Prostate gland (tissue), 2 donors: ENCODE data around the gene CAPZB. TPM values are rescaled to one million over a fixed set of nuclear protein-coding genes. Genes with fewer than 3 reads are reported as not detected.
"Not testable (repeated sequence)": the region's sequence is repeated elsewhere in the genome, so short reads cannot be mapped to it uniquely, and the experiment has no call there.

Source experiments
- DNase-seq: peaks from one replicate; pipeline ENCODE4 v3.0.0-alpha.2; 2019; ENCODE audit warnings: low spot score
- H3K27ac ChIP-seq, 2 donors: fragments of 200-600 bp; sonication (generic); 2 replicates each; pipeline ENCODE4 v1.5.1; 2017 to 2019
- H3K27me3 ChIP-seq: fragments of 200-600 bp; sonication (generic); replicated peaks from 2 replicates; pipeline ENCODE4 v1.5.1; 2019; ENCODE audit not compliant: insufficient read depth
- H3K36me3 ChIP-seq, 2 donors: fragments of 200-600 bp; sonication (generic); 1 replicate in 1 of 2; 2 replicates in 1 of 2; pipeline versions ENCODE4 v1.5.1 to v1.8.1; 2017 to 2019
- H3K4me1 ChIP-seq: fragments of 200-600 bp; sonication (generic); replicated peaks from 2 replicates; pipeline ENCODE4 v1.5.1; 2019
- H3K4me3 ChIP-seq, 2 donors: fragments of 200-600 bp; sonication (generic); 2 replicates each; pipeline ENCODE4 v1.5.1; 2017 to 2019
- H3K9me3 ChIP-seq: fragments of 200-600 bp; sonication (generic); 2 replicates; pipeline ENCODE4 v1.5.1; 2017
- POLR2A ChIP-seq: fragments of 450-650 bp; IDR thresholded peaks from one replicate; pipeline ENCODE4 v1.6.1; 2016; ENCODE audit warnings: antibody characterized with exemption, mild to moderate bottlenecking
- POLR2AphosphoS5 ChIP-seq: sonication (generic); formaldehyde crosslinking; IDR thresholded peaks from one replicate; pipeline ENCODE4 v1.6.1; 2017; ENCODE audit warnings: antibody characterized with exemption
- WGBS: methylation state at CpG from one replicate; pipeline ENCODE4 v1.1.5; 2018; 5-methylcytosine and 5-hydroxymethylcytosine counted together
- intact Hi-C: fragments of 100-400 bp; cut with DNase I; formaldehyde crosslinking; loops from one replicate; pipeline ENCODE4 v1.14.2; 2022
- total RNA-seq, 2 donors: library from RNA; depleted of rRNA; stranded (reverse); fragments of >200 nt; gene quantifications; one replicate each; pipeline ENCODE4 v1.1.0, GENCODE V29; 2016
- TF ChIP-seq, protein P1 (sequence below), 4 experiments: fragments of 200-600 bp in 2 of 4; fragments of 450-650 bp in 2 of 4; sonication (generic) in 2 of 4; IDR thresholded peaks; 1 replicate in 3 of 4; 2 replicates in 1 of 4; pipeline ENCODE4 v1.5.1; 2016 to 2019; ENCODE audit warnings: antibody characterized with exemption in 4 of 4, mild to moderate bottlenecking in 2 of 4, moderate library complexity in 2 of 4

Gene CAPZB
- total RNA-seq, 2 donors from 2014 or later, result 139 to 150 TPM

DNA sequence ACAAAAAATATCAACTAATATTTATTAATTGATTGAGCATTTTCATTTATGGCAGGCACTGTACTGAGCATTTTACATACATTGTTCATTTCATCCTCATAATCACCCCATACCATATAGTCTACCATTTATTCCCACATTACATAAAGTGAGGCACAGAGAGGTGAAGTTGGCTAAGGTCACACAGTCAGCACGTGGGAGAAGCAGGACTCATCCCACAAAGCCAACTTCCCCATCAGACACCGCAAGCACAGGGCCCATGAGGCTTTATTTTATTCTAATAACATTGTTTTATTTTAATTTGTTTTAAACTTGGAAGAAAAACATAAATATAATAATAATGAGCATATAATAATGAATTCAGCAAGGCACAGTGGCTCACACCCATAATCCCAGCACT is 43.1 kb upstream of the CAPZB start:
- 73% methylated on average over 2 of the region's 2 CpGs for WGBS
- Histone ChIP-seq H3K4me1 (no peaks in the 10 kb centered on the region), H3K9me3 (no peaks in the 10 kb centered on the region), H3K27me3 (no peaks in the 10 kb centered on the region), H3K36me3 (no peaks in the 10 kb centered on the region), H3K4me3 (no peak overlapping the region), H3K27ac (no peak overlapping the region)
- intact Hi-C loops, result no loop called here
- DNase-seq, result no peak
- TF ChIP-seq, protein P1, sequence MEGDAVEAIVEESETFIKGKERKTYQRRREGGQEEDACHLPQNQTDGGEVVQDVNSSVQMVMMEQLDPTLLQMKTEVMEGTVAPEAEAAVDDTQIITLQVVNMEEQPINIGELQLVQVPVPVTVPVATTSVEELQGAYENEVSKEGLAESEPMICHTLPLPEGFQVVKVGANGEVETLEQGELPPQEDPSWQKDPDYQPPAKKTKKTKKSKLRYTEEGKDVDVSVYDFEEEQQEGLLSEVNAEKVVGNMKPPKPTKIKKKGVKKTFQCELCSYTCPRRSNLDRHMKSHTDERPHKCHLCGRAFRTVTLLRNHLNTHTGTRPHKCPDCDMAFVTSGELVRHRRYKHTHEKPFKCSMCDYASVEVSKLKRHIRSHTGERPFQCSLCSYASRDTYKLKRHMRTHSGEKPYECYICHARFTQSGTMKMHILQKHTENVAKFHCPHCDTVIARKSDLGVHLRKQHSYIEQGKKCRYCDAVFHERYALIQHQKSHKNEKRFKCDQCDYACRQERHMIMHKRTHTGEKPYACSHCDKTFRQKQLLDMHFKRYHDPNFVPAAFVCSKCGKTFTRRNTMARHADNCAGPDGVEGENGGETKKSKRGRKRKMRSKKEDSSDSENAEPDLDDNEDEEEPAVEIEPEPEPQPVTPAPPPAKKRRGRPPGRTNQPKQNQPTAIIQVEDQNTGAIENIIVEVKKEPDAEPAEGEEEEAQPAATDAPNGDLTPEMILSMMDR (IDR thresholded peaks at IDR 0.05), result no peak
- TF ChIP-seq POLR2AphosphoS5, result no peak
- no peak for TF ChIP-seq POLR2A

DNA sequence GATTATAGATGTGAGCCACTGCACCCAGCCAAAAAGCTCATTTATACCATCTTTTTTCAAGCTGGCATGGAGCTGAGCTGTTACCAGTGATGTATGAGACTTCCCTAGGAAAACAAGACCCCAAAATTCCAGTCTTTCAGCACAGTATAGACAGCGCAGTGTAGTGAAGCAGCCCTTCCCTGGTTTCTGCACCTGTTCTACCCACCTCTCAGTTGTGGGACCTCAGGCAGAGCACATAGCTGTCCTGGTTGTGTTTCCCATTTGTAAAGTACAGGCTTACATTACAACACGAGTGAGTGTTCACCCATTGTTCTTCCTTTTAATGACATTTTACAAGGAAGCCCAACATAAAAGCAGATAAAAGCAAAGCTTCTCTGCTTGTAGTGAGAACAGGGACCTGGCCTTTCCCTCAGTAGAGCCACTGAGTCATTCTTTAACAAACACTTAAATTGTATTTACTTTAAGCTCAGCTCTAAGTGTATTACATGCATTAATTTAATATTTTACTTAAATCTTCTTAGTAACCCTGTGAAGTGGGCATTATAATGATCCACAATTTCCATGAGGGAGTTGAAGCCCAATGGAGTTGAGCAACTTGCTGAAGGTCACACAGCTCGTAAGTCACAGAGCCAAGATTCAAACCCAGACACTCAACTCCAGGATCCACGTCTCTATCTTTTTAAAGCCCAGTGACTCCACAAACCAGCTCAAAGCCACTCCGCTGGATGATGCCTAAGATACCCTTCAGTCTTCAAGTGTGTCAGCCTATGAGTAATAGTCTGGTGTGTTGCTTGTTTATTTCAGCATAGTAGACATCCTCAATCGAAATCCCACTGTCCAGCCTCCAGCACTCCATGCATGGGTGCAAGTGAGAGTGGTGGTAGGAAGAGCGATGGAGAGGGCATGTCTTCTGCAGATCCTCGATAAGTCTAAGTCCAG is 40.5 kb upstream of the CAPZB start:
- Histone ChIP-seq H3K4me3 (no peak overlapping the region), H3K27me3 (no peaks in the 10 kb centered on the region), H3K36me3 (no peaks in the 10 kb centered on the region), H3K4me1 (no peaks in the 10 kb centered on the region), H3K9me3 (no peaks in the 10 kb centered on the region), H3K27ac (no peak overlapping the region)
- no peak for DNase-seq
- TF ChIP-seq POLR2AphosphoS5, result no peak
- TF ChIP-seq POLR2A, result no peak
- TF ChIP-seq, protein P1 (IDR thresholded peaks at IDR 0.05), result no peak
- 75% methylated on average over 8 of the region's 8 CpGs for WGBS
- intact Hi-C loops, result no loop called here

DNA sequence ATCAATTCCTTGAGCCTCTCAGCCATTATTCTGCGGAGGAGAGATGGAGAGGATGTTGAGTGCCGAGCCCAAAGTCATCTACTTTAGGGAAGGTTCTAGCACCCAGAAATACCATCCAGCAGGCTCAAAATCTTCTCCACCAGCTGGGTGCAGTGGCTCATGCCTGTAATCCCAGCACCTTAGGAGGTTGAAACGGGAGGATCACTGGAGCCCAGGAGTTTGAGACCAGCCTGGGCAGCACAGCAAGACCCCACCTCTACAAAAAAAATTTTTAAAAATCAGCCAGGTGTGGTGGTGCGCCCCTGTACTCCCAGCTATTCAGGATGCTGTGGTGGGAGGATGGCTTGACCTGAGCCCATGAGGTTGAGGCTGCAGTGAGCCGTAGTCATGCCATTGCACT is 39.5 kb upstream of the CAPZB start:
- Histone ChIP-seq H3K27ac (no peak overlapping the region), H3K4me3 (no peak overlapping the region), H3K27me3 (no peaks in the 10 kb centered on the region), H3K4me1 (no peaks in the 10 kb centered on the region), H3K36me3 (no peaks in the 10 kb centered on the region), H3K9me3 (no peaks in the 10 kb centered on the region)
- DNase-seq, result no peak
- intact Hi-C loops, result no loop called here
- WGBS, result 100% methylated on average over 5 of the region's 5 CpGs
- TF ChIP-seq, protein P1 (IDR thresholded peaks at IDR 0.05), result no peak
- TF ChIP-seq POLR2A, result no peak
- no peak for TF ChIP-seq POLR2AphosphoS5

DNA sequence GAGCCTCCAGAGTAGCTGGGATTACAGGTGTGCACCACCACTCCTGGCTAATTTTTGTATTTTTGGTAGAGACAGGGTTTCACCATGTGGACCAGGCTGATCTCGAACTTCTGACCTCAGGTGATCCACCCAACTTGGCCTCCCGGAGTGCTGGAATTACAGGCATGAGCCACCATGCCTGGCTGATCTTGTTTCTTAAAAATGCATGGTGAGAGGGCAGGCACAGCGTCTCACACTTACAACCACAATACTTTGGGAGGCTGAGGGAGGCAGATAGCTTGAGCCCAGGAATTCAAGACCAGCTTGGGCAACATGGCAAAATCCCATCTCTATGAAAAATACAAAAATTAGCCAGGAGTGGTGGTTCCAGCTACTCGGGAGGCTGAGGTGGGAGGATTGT is 37.2 kb upstream of the CAPZB start:
- H3K27ac ChIP-seq, intact Hi-C loops, H3K27me3 ChIP-seq, H3K36me3 ChIP-seq, DNase-seq, H3K4me3 ChIP-seq, H3K9me3 ChIP-seq, H3K4me1 ChIP-seq: not testable (repeated sequence)
- WGBS, result 91% methylated on average over 4 of the region's 4 CpGs

DNA sequence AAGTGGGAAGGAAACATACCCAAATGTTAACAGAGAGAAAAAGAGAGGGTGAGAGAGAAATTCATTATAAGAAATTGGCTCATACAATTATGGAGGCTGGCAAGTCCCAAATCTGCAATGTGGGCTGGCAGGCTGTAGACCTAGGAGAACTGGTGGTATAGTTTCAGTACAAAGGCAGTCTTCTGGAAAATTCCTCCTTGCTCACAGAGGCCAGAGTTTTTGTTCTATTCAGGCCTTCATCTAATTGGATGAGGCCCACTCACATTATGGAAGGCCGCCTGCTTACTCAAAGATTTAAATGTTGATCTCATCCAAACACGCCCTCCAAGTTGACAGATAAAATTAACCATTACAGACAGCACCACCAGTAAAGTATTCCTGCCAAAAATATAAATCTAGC is 36.1 kb upstream of the CAPZB start:
- Histone ChIP-seq H3K27ac (no peak overlapping the region), H3K36me3 (no peaks in the 10 kb centered on the region), H3K9me3 (no peaks in the 10 kb centered on the region), H3K4me3 (no peak overlapping the region), H3K4me1 (no peaks in the 10 kb centered on the region), H3K27me3 (no peaks in the 10 kb centered on the region)
- 87% methylated on average over 2 of the region's 2 CpGs for WGBS
- no peak for TF ChIP-seq POLR2AphosphoS5
- TF ChIP-seq, protein P1 (IDR thresholded peaks at IDR 0.05), result no peak
- TF ChIP-seq POLR2A, result no peak
- DNase-seq, result no peak
- intact Hi-C loops, result no loop called here
